SU-DHL-6 (cell line): Measurements from ENCODE around the gene SLC26A6.

Experiments
- H2AFZ ChIP-seq: fragments of 200-600 bp; sonication (generic); 2 replicates; pipeline ENCODE4 v1.6.1; 2014; ENCODE audit warnings: low read depth, mild to moderate bottlenecking, moderate library complexity, mixed read lengths, antibody characterized with exemption, low read length; ENCODE audit not compliant: severe bottlenecking
- H3F3A ChIP-seq: fragments of 200-600 bp; shearing (Covaris generic); 2 replicates; pipeline ENCODE4 v1.6.0; 2016; ENCODE audit warnings: antibody characterized with exemption, mild to moderate bottlenecking; ENCODE audit not compliant: insufficient read depth
- H3K27ac ChIP-seq: fragments of 200-600 bp; sonication (generic); 2 replicates; pipeline ENCODE4 v1.5.1; 2016; ENCODE audit warnings: low read depth, mild to moderate bottlenecking, low read length, moderate library complexity, mixed read lengths
- H3K27me3 ChIP-seq: fragments of 200-600 bp; sonication (generic), shearing (Covaris generic); 2 replicates; pipeline ENCODE4 v1.6.0; 2014; ENCODE audit warnings: mild to moderate bottlenecking, low read length
- H3K36me3 ChIP-seq: fragments of 200-600 bp; sonication (generic); 2 replicates; pipeline ENCODE4 v1.6.1; 2014; ENCODE audit warnings: mild to moderate bottlenecking, low read length, mixed read lengths
- H3K4me2 ChIP-seq: fragments of 300-600, 200-600 bp; shearing (Covaris generic), sonication (generic); 2 replicates; pipeline ENCODE4 v1.6.0; 2014; ENCODE audit warnings: low read length, low read depth, mild to moderate bottlenecking; ENCODE audit not compliant: poor library complexity, severe bottlenecking
- H3K4me3 ChIP-seq: fragments of 200-600 bp; sonication (generic); 2 replicates; pipeline ENCODE4 v1.5.1; 2014; ENCODE audit warnings: antibody characterized with exemption, low read length, mild to moderate bottlenecking, mixed read lengths; ENCODE audit not compliant: insufficient read depth, poor library complexity, severe bottlenecking
- H3K79me2 ChIP-seq: fragments of 200-600 bp; sonication (generic); 2 replicates; pipeline ENCODE4 v1.6.1; 2014; ENCODE audit warnings: mild to moderate bottlenecking, low read length, moderate library complexity; ENCODE audit not compliant: insufficient read depth
- H3K9ac ChIP-seq: fragments of 200-600 bp; sonication (generic); 2 replicates; pipeline ENCODE4 v1.7.0; 2014; ENCODE audit warnings: mild to moderate bottlenecking, low read length
- H3K9me2 ChIP-seq: fragments of 200-600 bp; sonication (generic); replicated peaks from 2 replicates; pipeline ENCODE4 v1.6.1; 2014; ENCODE audit warnings: low read length; ENCODE audit not compliant: insufficient read depth
- H3K9me3 ChIP-seq: fragments of 200-600 bp; sonication (generic); 2 replicates; pipeline ENCODE4 v1.6.1; 2014; ENCODE audit warnings: low read length, mixed read lengths; ENCODE audit not compliant: insufficient read depth
- H4K20me1 ChIP-seq: fragments of 200-600 bp; sonication (generic); 2 replicates; pipeline ENCODE4 v1.6.1; 2014; ENCODE audit warnings: low read depth, mild to moderate bottlenecking, antibody characterized with exemption, low read length, moderate library complexity, mixed read lengths
- EZH2phosphoT487 ChIP-seq: fragments of 200-600 bp; sonication (generic), shearing (Covaris generic); conservative IDR thresholded peaks from 2 replicates; pipeline ENCODE4 v1.6.1; 2018; ENCODE audit warnings: mild to moderate bottlenecking, antibody characterized with exemption, low read length, moderate library complexity, mixed read lengths
- TF ChIP-seq, protein P1 (sequence below): fragments of 200-600 bp; sonication (generic); IDR thresholded peaks from one replicate; pipeline ENCODE4 v1.5.1; 2017; ENCODE audit warnings: antibody characterized with exemption, mild to moderate bottlenecking, low read length, moderate library complexity; ENCODE audit not compliant: insufficient read depth, poor library complexity, severe bottlenecking

SLC26A6 gene

GRCh38 chr3:48599509-48600285 lies 35.6 kb downstream of the SLC26A6 start:
- Histone ChIP-seq H3K4me2 (no peak overlapping the region), H3K9me3 (no peaks in the 10 kb centered on the region), H3F3A (no peaks in the 10 kb centered on the region), H3K79me2 (no peaks in the 10 kb centered on the region), H3K9me2 (no peaks in the 10 kb centered on the region), H3K4me3 (no peak overlapping the region), H2AFZ (no peak overlapping the region), H4K20me1 (no peaks in the 10 kb centered on the region), H3K27me3 (no peaks in the 10 kb centered on the region), H3K27ac (no peak overlapping the region), H3K36me3 (no peaks in the 10 kb centered on the region; the same call in 1 of the 2 replicates), H3K9ac (no peak overlapping the region)
- TF ChIP-seq, protein P1, sequence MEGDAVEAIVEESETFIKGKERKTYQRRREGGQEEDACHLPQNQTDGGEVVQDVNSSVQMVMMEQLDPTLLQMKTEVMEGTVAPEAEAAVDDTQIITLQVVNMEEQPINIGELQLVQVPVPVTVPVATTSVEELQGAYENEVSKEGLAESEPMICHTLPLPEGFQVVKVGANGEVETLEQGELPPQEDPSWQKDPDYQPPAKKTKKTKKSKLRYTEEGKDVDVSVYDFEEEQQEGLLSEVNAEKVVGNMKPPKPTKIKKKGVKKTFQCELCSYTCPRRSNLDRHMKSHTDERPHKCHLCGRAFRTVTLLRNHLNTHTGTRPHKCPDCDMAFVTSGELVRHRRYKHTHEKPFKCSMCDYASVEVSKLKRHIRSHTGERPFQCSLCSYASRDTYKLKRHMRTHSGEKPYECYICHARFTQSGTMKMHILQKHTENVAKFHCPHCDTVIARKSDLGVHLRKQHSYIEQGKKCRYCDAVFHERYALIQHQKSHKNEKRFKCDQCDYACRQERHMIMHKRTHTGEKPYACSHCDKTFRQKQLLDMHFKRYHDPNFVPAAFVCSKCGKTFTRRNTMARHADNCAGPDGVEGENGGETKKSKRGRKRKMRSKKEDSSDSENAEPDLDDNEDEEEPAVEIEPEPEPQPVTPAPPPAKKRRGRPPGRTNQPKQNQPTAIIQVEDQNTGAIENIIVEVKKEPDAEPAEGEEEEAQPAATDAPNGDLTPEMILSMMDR = no peak
- TF ChIP-seq EZH2phosphoT487 = no peak

- no peak overlapping the region for H2AFZ ChIP-seq
- no peaks in the 10 kb centered on the region for H4K20me1 ChIP-seq
- H3K9ac ChIP-seq = no peak overlapping the region
- H3K79me2 ChIP-seq = no peaks in the 10 kb centered on the region
- H3K27ac ChIP-seq = no peak overlapping the region
- H3K9me2 ChIP-seq = no peaks in the 10 kb centered on the region
- H3K27me3 ChIP-seq = no peaks in the 10 kb centered on the region
- H3F3A ChIP-seq = no peaks in the 10 kb centered on the region
- no peak overlapping the region for H3K4me3 ChIP-seq
- H3K9me3 ChIP-seq = no peaks in the 10 kb centered on the region
- H3K4me2 ChIP-seq = no peak overlapping the region
- H3K36me3 ChIP-seq = no peaks in the 10 kb centered on the region; the same call in 1 of the 2 replicates
- TF ChIP-seq, protein P1 = no peak
- no peak for TF ChIP-seq EZH2phosphoT487
These were observed 36.2 kb downstream of the SLC26A6 start for GRCh38 chr3:48599077-48599501.

- TF ChIP-seq EZH2phosphoT487 = no peak
- TF ChIP-seq, protein P1 = no peak
- H3K4me2 ChIP-seq = no peak overlapping the region
- no peaks in the 10 kb centered on the region for H3F3A ChIP-seq
- no peak overlapping the region for H3K27ac ChIP-seq
- H3K9me3 ChIP-seq = no peaks in the 10 kb centered on the region
- no peak overlapping the region for H2AFZ ChIP-seq
- no peaks in the 10 kb centered on the region for H3K79me2 ChIP-seq
- no peaks in the 10 kb centered on the region for H4K20me1 ChIP-seq
- H3K4me3 ChIP-seq = no peak overlapping the region
- no peaks in the 10 kb centered on the region; the same call in 1 of the 2 replicates for H3K36me3 ChIP-seq
- no peaks in the 10 kb centered on the region for H3K27me3 ChIP-seq
- H3K9ac ChIP-seq = no peak overlapping the region
- H3K9me2 ChIP-seq = no peaks in the 10 kb centered on the region
These were observed 36.8 kb downstream of the SLC26A6 start for GRCh38 chr3:48598323-48599076.
